GM23338 (cell line): ENCODE results near the gene SPNS1. TPM values are rescaled to one million over a fixed set of nuclear protein-coding genes. Genes with fewer than 3 reads are reported as not detected.

Experiments used
- ATAC-seq: fragments of 200-7000 bp; cut with Tn5 transposase; 3 replicates; pipeline ENCODE4 v1.9.1; 2020
- DNase-seq: peaks from one replicate; pipeline ENCODE4 v3.0.0-alpha.2; 2015; ENCODE audit warnings: low spot score
- H2AFZ ChIP-seq: fragments of 200-600 bp; sonication (generic); 2 replicates; pipeline ENCODE4 v1.8.0; 2016; ENCODE audit warnings: antibody characterized with exemption, mild to moderate bottlenecking, moderate library complexity
- H3F3A ChIP-seq: fragments of 200-600 bp; sonication (generic); replicated peaks from 2 replicates; pipeline ENCODE4 v1.8.0; 2017; ENCODE audit warnings: antibody characterized with exemption, mixed run types, low read depth
- H3K27ac ChIP-seq: fragments of 200-600 bp; sonication (generic); 2 replicates; pipeline ENCODE4 v1.6.1; 2016; ENCODE audit warnings: low read depth
- H3K27me3 ChIP-seq: fragments of 200-600 bp; sonication (generic); 2 replicates; pipeline ENCODE4 v1.8.0; 2016; ENCODE audit warnings: mild to moderate bottlenecking, mixed run types, moderate library complexity; ENCODE audit not compliant: insufficient read depth
- H3K36me3 ChIP-seq: fragments of 200-600 bp; sonication (generic); 2 replicates; pipeline ENCODE4 v1.8.0; 2016; ENCODE audit warnings: mild to moderate bottlenecking; ENCODE audit not compliant: insufficient read depth
- H3K4me1 ChIP-seq: fragments of 200-600 bp; sonication (generic); 2 replicates; pipeline ENCODE4 v1.8.0; 2016; ENCODE audit warnings: mild to moderate bottlenecking, moderate library complexity; ENCODE audit not compliant: insufficient read depth
- H3K4me2 ChIP-seq: fragments of 200-600 bp; sonication (generic); 2 replicates; pipeline ENCODE4 v1.7.1; 2017; ENCODE audit warnings: mixed run types
- H3K4me3 ChIP-seq: fragments of 200-600 bp; sonication (generic); 2 replicates; pipeline ENCODE4 v1.6.1; 2016; ENCODE audit warnings: mixed run types
- H3K79me2 ChIP-seq: fragments of 200-600 bp; sonication (generic); replicated peaks from 2 replicates; pipeline ENCODE4 v1.8.0; 2017; ENCODE audit warnings: mild to moderate bottlenecking; ENCODE audit not compliant: insufficient read depth
- H3K9me2 ChIP-seq: fragments of 200-600 bp; sonication (generic); 2 replicates; pipeline ENCODE4 v1.8.0; 2017; ENCODE audit not compliant: insufficient read depth
- H4K20me1 ChIP-seq: fragments of 200-600 bp; sonication (generic); replicated peaks from 2 replicates; pipeline ENCODE4 v1.8.0; 2017; ENCODE audit warnings: mild to moderate bottlenecking; ENCODE audit not compliant: insufficient read depth
- H3K27ac Mint-ChIP-seq: 2 replicates; pipeline ENCODE4 v1.8.0; 2020; ENCODE audit warnings: inconsistent platforms, mild to moderate bottlenecking, moderate library complexity, mixed read lengths
- H3K27me3 Mint-ChIP-seq: 3 replicates; pipeline ENCODE4 v1.8.0; 2022; ENCODE audit warnings: low read depth, mild to moderate bottlenecking, moderate library complexity, mixed read lengths, inconsistent platforms; ENCODE audit not compliant: insufficient read depth, poor library complexity
- H3K36me3 Mint-ChIP-seq: 3 replicates; pipeline ENCODE4 v1.8.0; 2021; ENCODE audit warnings: low read depth, mild to moderate bottlenecking, inconsistent platforms, moderate library complexity, mixed read lengths
- H3K4me1 Mint-ChIP-seq: 3 replicates; pipeline ENCODE4 v1.8.0; 2020; ENCODE audit warnings: mild to moderate bottlenecking, inconsistent platforms, mixed read lengths
- H3K4me3 Mint-ChIP-seq: 3 replicates; pipeline ENCODE4 v1.8.0; 2021; ENCODE audit warnings: moderate library complexity, mild to moderate bottlenecking, inconsistent platforms, mixed read lengths
- H3K9me3 Mint-ChIP-seq: 3 replicates; pipeline ENCODE4 v1.8.0; 2020; ENCODE audit warnings: moderate library complexity, mild to moderate bottlenecking, inconsistent platforms, mixed read lengths
- CREB1 ChIP-seq: fragments of 250-450 bp; sonication (Bioruptor Pico); IDR thresholded peaks from 2 replicates; pipeline ENCODE4 v1.5.0; 2020; ENCODE audit warnings: low read depth, mild to moderate bottlenecking, moderate library complexity
- EZH2 ChIP-seq: fragments of 200-600 bp; sonication (generic); IDR thresholded peaks from one replicate; pipeline ENCODE4 v1.8.0; 2017; ENCODE audit warnings: antibody characterized with exemption, mild to moderate bottlenecking, low read depth; ENCODE audit not compliant: unreplicated experiment
- EZH2phosphoT487 ChIP-seq: fragments of 200-600 bp; sonication (generic); IDR thresholded peaks from one replicate; pipeline ENCODE4 v1.8.1; 2018; ENCODE audit warnings: antibody characterized with exemption; ENCODE audit not compliant: unreplicated experiment
- JUNB ChIP-seq: IDR thresholded peaks from one replicate; pipeline ENCODE4 v1.6.1; 2016; ENCODE audit warnings: antibody characterized with exemption; ENCODE audit not compliant: unreplicated experiment
- NANOG ChIP-seq: IDR thresholded peaks from 2 replicates; pipeline ENCODE4 v1.6.1; 2016; ENCODE audit warnings: antibody characterized with exemption, borderline replicate concordance
- POLR2AphosphoS5 ChIP-seq: IDR thresholded peaks from 2 replicates; pipeline ENCODE4 v1.6.1; 2016; ENCODE audit warnings: antibody characterized with exemption, low read depth
- STAT1 ChIP-seq: IDR thresholded peaks from one replicate; pipeline ENCODE4 v1.6.1; 2016; ENCODE audit warnings: antibody characterized with exemption; ENCODE audit not compliant: unreplicated experiment
- ZNF114 ChIP-seq: fragments of 250-450 bp; sonication (Bioruptor Pico); IDR thresholded peaks from 2 replicates; pipeline ENCODE4 v1.5.0; 2020; ENCODE audit warnings: mild to moderate bottlenecking, moderate library complexity
- ZNF331 ChIP-seq: fragments of 250-450 bp; sonication (Bioruptor Pico); IDR thresholded peaks from 2 replicates; pipeline ENCODE4 v1.5.0; 2020; ENCODE audit warnings: low read depth, mild to moderate bottlenecking, moderate library complexity
- polyA plus RNA-seq: library from polyadenylated mRNA; unstranded; fragments of >200 nt; fragmentation: Nextera tagmentation; extraction: Ambion mirVana; gene quantifications from 2 replicates; pipeline ENCODE4 v1.2.1, GENCODE V29; 2016
- total RNA-seq: library from RNA; depleted of rRNA; stranded (reverse); fragments of >200 nt; shearing (Covaris generic); gene quantifications from 2 replicates; pipeline ENCODE4 v1.2.3, GENCODE V29; 2014
- TF ChIP-seq, protein P1 (sequence below), 2 experiments: fragments of 200-600 bp in 1 of 2; sonication (generic) in 1 of 2; conservative IDR thresholded peaks; 2 replicates each; pipeline versions ENCODE4 v1.5.1 to v1.6.1; 2016 to 2017; ENCODE audit warnings: antibody characterized with exemption in 2 of 2, low read depth in 2 of 2, mild to moderate bottlenecking in 2 of 2, moderate library complexity in 1 of 2
- TF ChIP-seq, protein P2 (sequence below): fragments of 250-450 bp; sonication (Bioruptor Pico); IDR thresholded peaks from 2 replicates; pipeline ENCODE4 v1.5.0; 2020; ENCODE audit warnings: mild to moderate bottlenecking, moderate library complexity
- TF ChIP-seq, protein P3 (sequence below): IDR thresholded peaks from one replicate; pipeline ENCODE4 v1.6.1; 2018; ENCODE audit warnings: antibody characterized with exemption; ENCODE audit not compliant: unreplicated experiment
- TF ChIP-seq, protein P4 (sequence below): IDR thresholded peaks from 2 replicates; pipeline ENCODE4 v1.6.1; 2016; ENCODE audit warnings: antibody characterized with exemption

The SPNS1 gene
- total and polyA plus RNA-seq, 2 experiments from 2014 or later: 37.2 to 48.5 TPM

DNA sequence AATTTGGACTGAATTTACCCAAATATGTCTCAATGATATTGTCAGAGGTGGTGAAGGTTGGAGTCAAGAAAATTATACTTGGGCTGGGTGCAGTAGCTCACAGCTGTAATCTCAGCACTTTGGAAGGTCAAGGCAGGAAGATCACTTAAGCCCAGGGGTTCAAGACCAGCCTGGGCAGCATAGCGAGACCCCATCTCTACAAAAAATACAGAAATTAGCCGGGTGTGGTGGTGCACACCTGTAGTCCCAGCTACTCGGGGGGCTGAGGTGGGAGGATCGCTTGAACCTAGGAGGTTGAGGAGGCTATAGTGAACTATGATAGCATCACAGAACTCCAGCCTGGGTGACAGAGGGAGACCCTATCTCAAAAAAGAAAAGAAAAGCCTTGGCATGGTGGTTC, 51.2 kb downstream of the SPNS1 start:
- H3K4me1 ChIP-seq: no peaks in the 10 kb centered on the region
- no peaks in the 10 kb centered on the region for H3K36me3 Mint-ChIP-seq
- no peak overlapping the region for H3K4me3 ChIP-seq
- DNase-seq (no peak), ATAC-seq (no peak)
- no peaks in the 10 kb centered on the region for H3K9me2 ChIP-seq
- no peak overlapping the region for H3K4me3 Mint-ChIP-seq
- H3K4me2 ChIP-seq: no peak overlapping the region
- H3K4me1 Mint-ChIP-seq: peaks cover 12% of the 10 kb centered on the region
- H4K20me1 ChIP-seq: no peaks in the 10 kb centered on the region
- H3K9me3 Mint-ChIP-seq: no peaks in the 10 kb centered on the region
- no peak overlapping the region for H2AFZ ChIP-seq
- TF ChIP-seq, protein P1, sequence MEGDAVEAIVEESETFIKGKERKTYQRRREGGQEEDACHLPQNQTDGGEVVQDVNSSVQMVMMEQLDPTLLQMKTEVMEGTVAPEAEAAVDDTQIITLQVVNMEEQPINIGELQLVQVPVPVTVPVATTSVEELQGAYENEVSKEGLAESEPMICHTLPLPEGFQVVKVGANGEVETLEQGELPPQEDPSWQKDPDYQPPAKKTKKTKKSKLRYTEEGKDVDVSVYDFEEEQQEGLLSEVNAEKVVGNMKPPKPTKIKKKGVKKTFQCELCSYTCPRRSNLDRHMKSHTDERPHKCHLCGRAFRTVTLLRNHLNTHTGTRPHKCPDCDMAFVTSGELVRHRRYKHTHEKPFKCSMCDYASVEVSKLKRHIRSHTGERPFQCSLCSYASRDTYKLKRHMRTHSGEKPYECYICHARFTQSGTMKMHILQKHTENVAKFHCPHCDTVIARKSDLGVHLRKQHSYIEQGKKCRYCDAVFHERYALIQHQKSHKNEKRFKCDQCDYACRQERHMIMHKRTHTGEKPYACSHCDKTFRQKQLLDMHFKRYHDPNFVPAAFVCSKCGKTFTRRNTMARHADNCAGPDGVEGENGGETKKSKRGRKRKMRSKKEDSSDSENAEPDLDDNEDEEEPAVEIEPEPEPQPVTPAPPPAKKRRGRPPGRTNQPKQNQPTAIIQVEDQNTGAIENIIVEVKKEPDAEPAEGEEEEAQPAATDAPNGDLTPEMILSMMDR (conservative IDR thresholded peaks at IDR 0.05; ENCODE audit: low read depth in 2 of 2): no peak
- TF ChIP-seq, protein P2, sequence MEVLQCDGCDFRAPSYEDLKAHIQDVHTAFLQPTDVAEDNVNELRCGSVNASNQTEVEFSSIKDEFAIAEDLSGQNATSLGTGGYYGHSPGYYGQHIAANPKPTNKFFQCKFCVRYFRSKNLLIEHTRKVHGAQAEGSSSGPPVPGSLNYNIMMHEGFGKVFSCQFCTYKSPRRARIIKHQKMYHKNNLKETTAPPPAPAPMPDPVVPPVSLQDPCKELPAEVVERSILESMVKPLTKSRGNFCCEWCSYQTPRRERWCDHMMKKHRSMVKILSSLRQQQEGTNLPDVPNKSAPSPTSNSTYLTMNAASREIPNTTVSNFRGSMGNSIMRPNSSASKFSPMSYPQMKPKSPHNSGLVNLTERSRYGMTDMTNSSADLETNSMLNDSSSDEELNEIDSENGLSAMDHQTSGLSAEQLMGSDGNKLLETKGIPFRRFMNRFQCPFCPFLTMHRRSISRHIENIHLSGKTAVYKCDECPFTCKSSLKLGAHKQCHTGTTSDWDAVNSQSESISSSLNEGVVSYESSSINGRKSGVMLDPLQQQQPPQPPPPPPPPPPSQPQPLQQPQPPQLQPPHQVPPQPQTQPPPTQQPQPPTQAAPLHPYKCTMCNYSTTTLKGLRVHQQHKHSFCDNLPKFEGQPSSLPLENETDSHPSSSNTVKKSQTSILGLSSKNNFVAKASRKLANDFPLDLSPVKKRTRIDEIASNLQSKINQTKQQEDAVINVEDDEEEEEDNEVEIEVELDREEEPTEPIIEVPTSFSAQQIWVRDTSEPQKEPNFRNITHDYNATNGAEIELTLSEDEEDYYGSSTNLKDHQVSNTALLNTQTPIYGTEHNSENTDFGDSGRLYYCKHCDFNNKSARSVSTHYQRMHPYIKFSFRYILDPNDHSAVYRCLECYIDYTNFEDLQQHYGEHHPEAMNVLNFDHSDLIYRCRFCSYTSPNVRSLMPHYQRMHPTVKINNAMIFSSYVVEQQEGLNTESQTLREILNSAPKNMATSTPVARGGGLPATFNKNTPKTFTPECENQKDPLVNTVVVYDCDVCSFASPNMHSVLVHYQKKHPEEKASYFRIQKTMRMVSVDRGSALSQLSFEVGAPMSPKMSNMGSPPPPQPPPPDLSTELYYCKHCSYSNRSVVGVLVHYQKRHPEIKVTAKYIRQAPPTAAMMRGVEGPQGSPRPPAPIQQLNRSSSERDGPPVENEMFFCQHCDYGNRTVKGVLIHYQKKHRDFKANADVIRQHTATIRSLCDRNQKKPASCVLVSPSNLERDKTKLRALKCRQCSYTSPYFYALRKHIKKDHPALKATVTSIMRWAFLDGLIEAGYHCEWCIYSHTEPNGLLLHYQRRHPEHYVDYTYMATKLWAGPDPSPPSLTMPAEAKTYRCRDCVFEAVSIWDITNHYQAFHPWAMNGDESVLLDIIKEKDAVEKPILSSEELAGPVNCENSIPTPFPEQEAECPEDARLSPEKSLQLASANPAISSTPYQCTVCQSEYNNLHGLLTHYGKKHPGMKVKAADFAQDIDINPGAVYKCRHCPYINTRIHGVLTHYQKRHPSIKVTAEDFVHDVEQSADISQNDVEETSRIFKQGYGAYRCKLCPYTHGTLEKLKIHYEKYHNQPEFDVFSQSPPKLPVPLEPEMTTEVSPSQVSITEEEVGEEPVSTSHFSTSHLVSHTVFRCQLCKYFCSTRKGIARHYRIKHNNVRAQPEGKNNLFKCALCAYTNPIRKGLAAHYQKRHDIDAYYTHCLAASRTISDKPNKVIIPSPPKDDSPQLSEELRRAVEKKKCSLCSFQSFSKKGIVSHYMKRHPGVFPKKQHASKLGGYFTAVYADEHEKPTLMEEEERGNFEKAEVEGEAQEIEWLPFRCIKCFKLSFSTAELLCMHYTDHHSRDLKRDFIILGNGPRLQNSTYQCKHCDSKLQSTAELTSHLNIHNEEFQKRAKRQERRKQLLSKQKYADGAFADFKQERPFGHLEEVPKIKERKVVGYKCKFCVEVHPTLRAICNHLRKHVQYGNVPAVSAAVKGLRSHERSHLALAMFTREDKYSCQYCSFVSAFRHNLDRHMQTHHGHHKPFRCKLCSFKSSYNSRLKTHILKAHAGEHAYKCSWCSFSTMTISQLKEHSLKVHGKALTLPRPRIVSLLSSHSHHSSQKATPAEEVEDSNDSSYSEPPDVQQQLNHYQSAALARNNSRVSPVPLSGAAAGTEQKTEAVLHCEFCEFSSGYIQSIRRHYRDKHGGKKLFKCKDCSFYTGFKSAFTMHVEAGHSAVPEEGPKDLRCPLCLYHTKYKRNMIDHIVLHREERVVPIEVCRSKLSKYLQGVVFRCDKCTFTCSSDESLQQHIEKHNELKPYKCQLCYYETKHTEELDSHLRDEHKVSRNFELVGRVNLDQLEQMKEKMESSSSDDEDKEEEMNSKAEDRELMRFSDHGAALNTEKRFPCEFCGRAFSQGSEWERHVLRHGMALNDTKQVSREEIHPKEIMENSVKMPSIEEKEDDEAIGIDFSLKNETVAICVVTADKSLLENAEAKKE (CRISPR knock-in tag): no peak
- no peak for TF ChIP-seq ZNF331 (CRISPR knock-in tag)
- no peak for TF ChIP-seq POLR2AphosphoS5
- TF ChIP-seq, protein P3, sequence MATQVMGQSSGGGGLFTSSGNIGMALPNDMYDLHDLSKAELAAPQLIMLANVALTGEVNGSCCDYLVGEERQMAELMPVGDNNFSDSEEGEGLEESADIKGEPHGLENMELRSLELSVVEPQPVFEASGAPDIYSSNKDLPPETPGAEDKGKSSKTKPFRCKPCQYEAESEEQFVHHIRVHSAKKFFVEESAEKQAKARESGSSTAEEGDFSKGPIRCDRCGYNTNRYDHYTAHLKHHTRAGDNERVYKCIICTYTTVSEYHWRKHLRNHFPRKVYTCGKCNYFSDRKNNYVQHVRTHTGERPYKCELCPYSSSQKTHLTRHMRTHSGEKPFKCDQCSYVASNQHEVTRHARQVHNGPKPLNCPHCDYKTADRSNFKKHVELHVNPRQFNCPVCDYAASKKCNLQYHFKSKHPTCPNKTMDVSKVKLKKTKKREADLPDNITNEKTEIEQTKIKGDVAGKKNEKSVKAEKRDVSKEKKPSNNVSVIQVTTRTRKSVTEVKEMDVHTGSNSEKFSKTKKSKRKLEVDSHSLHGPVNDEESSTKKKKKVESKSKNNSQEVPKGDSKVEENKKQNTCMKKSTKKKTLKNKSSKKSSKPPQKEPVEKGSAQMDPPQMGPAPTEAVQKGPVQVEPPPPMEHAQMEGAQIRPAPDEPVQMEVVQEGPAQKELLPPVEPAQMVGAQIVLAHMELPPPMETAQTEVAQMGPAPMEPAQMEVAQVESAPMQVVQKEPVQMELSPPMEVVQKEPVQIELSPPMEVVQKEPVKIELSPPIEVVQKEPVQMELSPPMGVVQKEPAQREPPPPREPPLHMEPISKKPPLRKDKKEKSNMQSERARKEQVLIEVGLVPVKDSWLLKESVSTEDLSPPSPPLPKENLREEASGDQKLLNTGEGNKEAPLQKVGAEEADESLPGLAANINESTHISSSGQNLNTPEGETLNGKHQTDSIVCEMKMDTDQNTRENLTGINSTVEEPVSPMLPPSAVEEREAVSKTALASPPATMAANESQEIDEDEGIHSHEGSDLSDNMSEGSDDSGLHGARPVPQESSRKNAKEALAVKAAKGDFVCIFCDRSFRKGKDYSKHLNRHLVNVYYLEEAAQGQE: no peak
- TF ChIP-seq EZH2: no peak
- TF ChIP-seq JUNB: no peak
- TF ChIP-seq ZNF114: no peak
- no peak for TF ChIP-seq NANOG
- TF ChIP-seq CREB1 (CRISPR knock-in tag): no peak
- no peak for TF ChIP-seq STAT1
- TF ChIP-seq, protein P4, sequence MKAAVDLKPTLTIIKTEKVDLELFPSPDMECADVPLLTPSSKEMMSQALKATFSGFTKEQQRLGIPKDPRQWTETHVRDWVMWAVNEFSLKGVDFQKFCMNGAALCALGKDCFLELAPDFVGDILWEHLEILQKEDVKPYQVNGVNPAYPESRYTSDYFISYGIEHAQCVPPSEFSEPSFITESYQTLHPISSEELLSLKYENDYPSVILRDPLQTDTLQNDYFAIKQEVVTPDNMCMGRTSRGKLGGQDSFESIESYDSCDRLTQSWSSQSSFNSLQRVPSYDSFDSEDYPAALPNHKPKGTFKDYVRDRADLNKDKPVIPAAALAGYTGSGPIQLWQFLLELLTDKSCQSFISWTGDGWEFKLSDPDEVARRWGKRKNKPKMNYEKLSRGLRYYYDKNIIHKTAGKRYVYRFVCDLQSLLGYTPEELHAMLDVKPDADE: no peak
- no peak for TF ChIP-seq EZH2phosphoT487
- H3K27me3 ChIP-seq: no peaks in the 10 kb centered on the region
- no peaks in the 10 kb centered on the region for H3K36me3 ChIP-seq
- peaks cover 12% of the 10 kb centered on the region for H3K27me3 Mint-ChIP-seq
- H3K79me2 ChIP-seq: no peaks in the 10 kb centered on the region
- H3K27ac Mint-ChIP-seq: no peak overlapping the region
- H3F3A ChIP-seq: no peaks in the 10 kb centered on the region
- no peak overlapping the region for H3K27ac ChIP-seq
